Neural cell (in vitro differentiated cells): ENCODE data around the gene INO80D. TPM values are rescaled to one million over a fixed set of nuclear protein-coding genes. Genes with fewer than 3 reads are reported as not detected.

Source experiments
- H2AFZ ChIP-seq: fragments of 200-600, 300-800 bp; sonication (generic), shearing (Covaris generic); 2 replicates; pipeline ENCODE4 v1.6.0; 2014; ENCODE audit warnings: low read depth, mild to moderate bottlenecking, antibody characterized with exemption, low read length, moderate library complexity
- H3F3A ChIP-seq: fragments of 200-600 bp; shearing (Covaris generic); 2 replicates; pipeline ENCODE4 v1.6.1; 2016; ENCODE audit warnings: mild to moderate bottlenecking, moderate library complexity, mixed read lengths, antibody characterized with exemption, low read length; ENCODE audit not compliant: insufficient read depth, poor library complexity, severe bottlenecking
- H3K27ac ChIP-seq: fragments of 200-600, 300-800 bp; sonication (generic), shearing (Covaris generic); 2 replicates; pipeline ENCODE4 v1.5.1; 2014; ENCODE audit warnings: mild to moderate bottlenecking, low read length, moderate library complexity
- H3K27me3 ChIP-seq: fragments of 300-800, 200-600 bp; sonication (generic), shearing (Covaris generic); 2 replicates; pipeline ENCODE4 v1.6.0; 2014; ENCODE audit warnings: mild to moderate bottlenecking, low read depth, low read length, moderate library complexity; ENCODE audit not compliant: insufficient read depth
- H3K36me3 ChIP-seq: fragments of 300-800, 200-600 bp; sonication (generic), shearing (Covaris generic); 2 replicates; pipeline ENCODE4 v1.5.1; 2014; ENCODE audit warnings: mild to moderate bottlenecking, antibody characterized with exemption, low read length, moderate library complexity; ENCODE audit not compliant: insufficient read depth
- H3K4me2 ChIP-seq: fragments of 300-800, 200-600 bp; sonication (generic), shearing (Covaris generic); 2 replicates; pipeline ENCODE4 v1.6.0; 2014; ENCODE audit warnings: mild to moderate bottlenecking, low read length
- H3K4me3 ChIP-seq: fragments of 300-800, 200-600 bp; sonication (generic), shearing (Covaris generic); 2 replicates; pipeline ENCODE4 v1.5.1; 2014; ENCODE audit warnings: mild to moderate bottlenecking, low read length, moderate library complexity
- H3K79me2 ChIP-seq: fragments of 200-600 bp; shearing (Covaris generic); replicated peaks from 2 replicates; pipeline ENCODE4 v1.6.0; 2014; ENCODE audit warnings: mild to moderate bottlenecking, low read length, moderate library complexity; ENCODE audit not compliant: insufficient read depth
- H3K9ac ChIP-seq: fragments of 300-800, 200-600 bp; sonication (generic), shearing (Covaris generic); 2 replicates; pipeline ENCODE4 v1.6.1; 2016; ENCODE audit warnings: mild to moderate bottlenecking, low read length, mixed read lengths
- H3K9me2 ChIP-seq: fragments of 200-600 bp; shearing (Covaris generic); 2 replicates; pipeline ENCODE4 v1.6.1; 2016; ENCODE audit warnings: mild to moderate bottlenecking, low read length, mixed read lengths; ENCODE audit not compliant: insufficient read depth
- H3K9me3 ChIP-seq: fragments of 200-600, 300-800 bp; sonication (generic), shearing (Covaris generic); 2 replicates; pipeline ENCODE4 v1.6.1; 2016; ENCODE audit warnings: mild to moderate bottlenecking, mixed run types, low read length, moderate library complexity, mixed read lengths
- H4K20me1 ChIP-seq: fragments of 200-600 bp; shearing (Covaris generic); 2 replicates; pipeline ENCODE4 v1.6.1; 2016; ENCODE audit warnings: mild to moderate bottlenecking, mixed run types; ENCODE audit not compliant: insufficient read depth
- CTCF ChIP-seq: fragments of 450-650 bp; IDR thresholded peaks from 2 replicates; pipeline ENCODE4 v1.5.1; 2014; ENCODE audit warnings: antibody characterized with exemption, mild to moderate bottlenecking, moderate library complexity; ENCODE audit not compliant: poor library complexity, severe bottlenecking
- EP300 ChIP-seq: fragments of 450-650 bp; conservative IDR thresholded peaks from 2 replicates; pipeline ENCODE4 v1.6.1; 2014; ENCODE audit warnings: antibody characterized with exemption, mild to moderate bottlenecking, moderate library complexity; ENCODE audit not compliant: poor library complexity, severe bottlenecking
- EZH2 ChIP-seq: fragments of 200-600, 300-800 bp; shearing (Covaris generic), sonication (generic); IDR thresholded peaks from 2 replicates; pipeline ENCODE4 v1.6.1; 2014; ENCODE audit warnings: antibody characterized with exemption, low read length, borderline replicate concordance, mild to moderate bottlenecking; ENCODE audit not compliant: insufficient read depth, poor library complexity, severe bottlenecking
- MXI1 ChIP-seq: fragments of 450-650 bp; conservative IDR thresholded peaks from 2 replicates; pipeline ENCODE4 v1.6.1; 2014; ENCODE audit warnings: antibody characterized with exemption, mild to moderate bottlenecking; ENCODE audit not compliant: poor library complexity, severe bottlenecking
- POLR2AphosphoS5 ChIP-seq: IDR thresholded peaks from 2 replicates; pipeline ENCODE4 v1.6.1; 2012
- RAD21 ChIP-seq: fragments of 450-650 bp; conservative IDR thresholded peaks from 2 replicates; pipeline ENCODE4 v1.6.1; 2014; ENCODE audit warnings: antibody characterized with exemption, mild to moderate bottlenecking, moderate library complexity
- REST ChIP-seq: IDR thresholded peaks from 2 replicates; pipeline ENCODE4 v1.6.1; 2012; ENCODE audit warnings: borderline replicate concordance
- SMC3 ChIP-seq: fragments of 450-650 bp; conservative IDR thresholded peaks from 2 replicates; pipeline ENCODE4 v1.6.1; 2014; ENCODE audit warnings: antibody characterized with exemption, mild to moderate bottlenecking, moderate library complexity; ENCODE audit not compliant: poor library complexity
- TAF1 ChIP-seq: IDR thresholded peaks from 2 replicates; pipeline ENCODE4 v1.6.1; 2012; ENCODE audit warnings: low read depth
- polyA plus RNA-seq: library from polyadenylated mRNA; depleted of rRNA; stranded (reverse); fragments of >200 nt; gene quantifications from 2 replicates; pipeline ENCODE4 v1.2.3, GENCODE V29; 2014

INO80D gene
- polyA plus RNA-seq, 1 donor from 2014 or later, result 8.7 TPM

- peaks cover 23% of the 10 kb centered on the region for H3K36me3 ChIP-seq
- no peak overlapping the region for H2AFZ ChIP-seq
- H4K20me1 ChIP-seq, result no peaks in the 10 kb centered on the region
- H3K27ac ChIP-seq, result no peak overlapping the region
- TF ChIP-seq TAF1 (no peak), RAD21 (no peak), SMC3 (no peak), CTCF (no peak), EZH2 (no peak), REST (no peak), MXI1 (no peak), POLR2AphosphoS5 (no peak)
- H3K9ac ChIP-seq, result no peak overlapping the region
- H3K4me2 ChIP-seq, result no peak overlapping the region
- H3K9me3 ChIP-seq, result no peaks in the 10 kb centered on the region
- no peak overlapping the region for H3K4me3 ChIP-seq
- H3F3A ChIP-seq, result no peaks in the 10 kb centered on the region
- no peaks in the 10 kb centered on the region for H3K79me2 ChIP-seq
- H3K27me3 ChIP-seq, result no peaks in the 10 kb centered on the region
- no peaks in the 10 kb centered on the region for H3K9me2 ChIP-seq
These were observed 81.8 kb downstream of the INO80D start for GRCh38 chr2:206004004-206004693.

GRCh38 chr2:206002440-206002839 lies 83.5 kb downstream of the INO80D start:
- Histone ChIP-seq H3K9ac (no peak overlapping the region), H3K27ac (no peak overlapping the region), H3F3A (no peaks in the 10 kb centered on the region), H4K20me1 (no peaks in the 10 kb centered on the region), H3K79me2 (no peaks in the 10 kb centered on the region), H3K4me2 (no peak overlapping the region), H3K4me3 (no peak overlapping the region), H2AFZ (no peak overlapping the region), H3K36me3 (peaks cover 23% of the 10 kb centered on the region), H3K27me3 (no peaks in the 10 kb centered on the region), H3K9me2 (no peaks in the 10 kb centered on the region), H3K9me3 (no peaks in the 10 kb centered on the region)
- TF ChIP-seq MXI1 (no peak), RAD21 (no peak), TAF1 (no peak)

GRCh38 chr2:206001912-206002311 lies 84.1 kb downstream of the INO80D start:
- no peaks in the 10 kb centered on the region for H3K79me2 ChIP-seq

More at GRCh38 chr2:206001912-206002311, 84.1 kb downstream of the INO80D start:
- Histone ChIP-seq H3K4me3 (no peak overlapping the region), H3K9ac (no peak overlapping the region), H3F3A (no peaks in the 10 kb centered on the region), H3K9me2 (no peaks in the 10 kb centered on the region), H3K27ac (no peak overlapping the region), H3K36me3 (peaks cover 20% of the 10 kb centered on the region), H2AFZ (no peak overlapping the region), H3K27me3 (no peaks in the 10 kb centered on the region), H3K9me3 (no peaks in the 10 kb centered on the region), H3K4me2 (no peak overlapping the region), H4K20me1 (no peaks in the 10 kb centered on the region)
- TF ChIP-seq REST (no peak), EZH2 (no peak), TAF1 (no peak), RAD21 (no peak), MXI1 (no peak), EP300 (no peak), POLR2AphosphoS5 (no peak), CTCF (no peak), SMC3 (no peak)
